GM18505 (cell line): ENCODE measurements around the gene SCG2.

ENCODE experiments used
- ATAC-seq: cut with Tn5 transposase; IDR thresholded peaks from one replicate; pipeline ENCODE4 v1.9.1; 2021; ENCODE audit not compliant: unreplicated experiment
- POLR2A ChIP-seq: IDR thresholded peaks from 4 replicates; pipeline ENCODE4 v1.6.1; 2011; ENCODE audit warnings: borderline replicate concordance; ENCODE audit not compliant: insufficient read depth, insufficient read length; ENCODE audit errors: extremely low read depth

SCG2 gene

DNA sequence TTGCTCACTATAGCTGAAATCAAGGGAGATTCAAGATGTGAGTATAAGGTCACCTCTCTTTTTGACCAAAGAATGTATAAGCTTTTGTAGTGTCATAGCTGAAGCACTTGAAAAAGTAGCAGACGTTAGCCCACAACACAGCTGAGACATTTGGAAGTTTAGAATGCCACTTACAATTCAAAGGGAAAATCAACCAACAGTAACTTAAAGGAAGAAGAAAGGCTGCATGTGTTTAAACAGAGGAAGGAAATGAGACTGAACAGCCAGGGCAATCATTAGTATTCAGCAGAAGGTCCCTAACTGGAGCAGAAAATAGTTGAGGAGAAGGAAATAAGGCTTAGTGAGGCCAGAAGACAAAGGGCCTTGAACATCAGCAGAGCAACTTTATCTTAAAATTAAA is 23.5 kb upstream of the SCG2 start:
- no peak for ATAC-seq
- no peak for TF ChIP-seq POLR2A

DNA sequence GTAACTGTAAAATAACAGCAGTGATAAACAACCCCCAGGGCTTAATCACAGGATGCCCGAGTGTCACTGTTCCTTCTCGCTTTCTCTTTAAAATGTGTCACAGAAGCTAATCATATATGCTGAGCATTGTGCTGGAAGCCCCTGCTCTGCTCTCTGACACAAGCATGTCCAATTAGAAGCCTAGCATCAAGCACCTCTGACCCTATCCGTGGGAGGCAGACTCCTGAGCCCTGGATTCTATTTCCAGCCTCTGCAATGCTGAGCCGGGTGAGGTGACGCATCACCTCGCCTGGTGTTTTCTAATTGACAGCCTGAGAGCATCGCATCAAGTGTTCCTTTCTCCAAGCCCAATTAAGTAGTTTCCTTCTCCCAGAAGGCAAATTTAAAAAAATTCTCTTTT is 19.7 kb upstream of the SCG2 start:
- ATAC-seq = no peak
- no peak for TF ChIP-seq POLR2A

DNA sequence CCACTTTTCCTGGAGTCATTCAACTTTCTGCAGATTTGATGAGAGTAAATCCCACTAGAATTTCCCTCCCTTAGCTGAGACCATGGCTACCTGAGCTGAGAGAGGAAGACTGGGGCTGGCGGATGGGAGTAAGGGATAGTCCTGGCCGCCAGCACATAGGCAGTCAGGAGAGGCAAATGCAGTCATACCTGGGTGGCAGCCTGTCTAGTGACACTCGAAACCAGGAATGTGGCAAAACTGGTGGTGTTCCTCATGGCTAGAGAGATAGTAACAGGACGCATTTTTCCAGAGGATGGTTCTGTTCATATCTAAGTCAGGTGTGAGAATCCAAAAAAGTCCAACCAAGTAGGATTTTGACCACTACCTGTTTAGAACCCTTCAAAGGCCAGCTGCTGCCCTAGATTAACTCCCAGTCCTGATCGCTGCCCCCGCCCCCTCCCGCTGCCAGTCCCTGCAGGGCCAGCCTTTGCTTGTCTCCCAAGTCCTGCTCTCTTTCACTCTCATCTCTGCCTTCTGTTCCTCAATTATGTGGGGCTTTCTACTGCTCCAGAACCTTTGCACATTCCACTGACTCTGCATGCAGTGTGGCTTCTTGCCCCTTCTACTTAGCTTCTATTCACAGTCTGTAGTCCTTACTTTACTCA is 17.4 kb upstream of the SCG2 start:
- ATAC-seq = no peak

DNA sequence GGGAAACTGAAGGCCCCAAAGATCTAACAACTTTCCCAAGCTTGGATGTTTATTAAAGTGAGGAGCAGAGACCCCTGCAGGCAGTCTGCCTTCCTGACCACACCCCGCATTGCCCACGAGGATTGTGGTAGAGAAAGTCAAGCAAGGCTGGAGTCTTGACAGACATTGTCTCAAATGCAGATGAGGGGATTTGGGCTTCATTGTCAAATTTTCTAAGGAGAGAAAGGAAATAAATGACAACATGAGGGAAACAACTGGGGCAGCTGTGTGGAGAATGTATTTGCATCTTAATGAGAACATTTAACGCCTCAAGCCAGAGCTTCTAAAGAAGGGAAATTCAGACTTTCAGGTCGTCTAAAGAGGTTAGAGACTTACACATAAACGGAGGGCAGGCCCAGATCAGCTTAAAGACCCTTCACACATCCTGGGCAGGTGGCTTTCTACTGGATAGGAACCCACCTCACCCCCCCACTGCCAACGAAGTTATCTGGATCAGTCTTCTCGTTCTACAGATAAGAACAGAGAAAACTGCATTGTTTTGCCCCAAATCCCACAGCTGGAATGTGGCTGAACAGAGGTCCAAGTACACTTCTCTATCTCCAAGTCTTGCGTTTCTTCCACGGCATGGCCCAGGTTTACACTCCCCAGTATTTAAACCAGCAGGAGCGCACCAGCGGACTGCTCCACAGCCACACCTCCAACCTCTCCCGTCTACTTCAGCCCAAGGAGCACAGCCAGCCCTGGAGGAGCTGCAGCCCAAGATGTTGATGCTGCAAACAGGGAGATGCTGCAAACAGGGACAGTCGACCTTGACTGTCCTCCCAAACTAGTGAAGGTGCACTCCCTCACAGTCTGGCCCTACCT is 16.2 kb upstream of the SCG2 start:
- ATAC-seq = no peak
- TF ChIP-seq POLR2A = no peak

More for the DNA sequence above, 17.4 kb upstream of the SCG2 start:
- TF ChIP-seq POLR2A = no peak

DNA sequence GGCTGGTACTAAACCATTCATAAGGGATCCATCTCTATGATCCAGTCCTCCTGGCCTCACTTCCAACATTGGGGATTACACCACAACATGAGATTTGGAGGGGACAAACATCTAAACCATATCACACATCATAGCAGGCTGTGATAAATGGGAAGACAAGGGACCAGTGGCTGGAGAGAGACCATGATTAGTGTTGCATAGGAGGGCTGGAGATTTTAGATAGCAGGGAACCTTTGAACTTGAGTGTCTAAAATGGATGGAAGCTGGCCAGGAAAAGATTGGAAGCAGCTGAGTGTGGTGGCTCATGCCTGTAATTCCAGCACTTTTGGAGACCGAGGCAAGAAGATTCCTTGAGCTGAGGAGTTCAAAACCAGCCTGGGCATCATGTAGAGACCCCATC is 12.4 kb upstream of the SCG2 start:
- ATAC-seq = no peak
- TF ChIP-seq POLR2A = no peak

DNA sequence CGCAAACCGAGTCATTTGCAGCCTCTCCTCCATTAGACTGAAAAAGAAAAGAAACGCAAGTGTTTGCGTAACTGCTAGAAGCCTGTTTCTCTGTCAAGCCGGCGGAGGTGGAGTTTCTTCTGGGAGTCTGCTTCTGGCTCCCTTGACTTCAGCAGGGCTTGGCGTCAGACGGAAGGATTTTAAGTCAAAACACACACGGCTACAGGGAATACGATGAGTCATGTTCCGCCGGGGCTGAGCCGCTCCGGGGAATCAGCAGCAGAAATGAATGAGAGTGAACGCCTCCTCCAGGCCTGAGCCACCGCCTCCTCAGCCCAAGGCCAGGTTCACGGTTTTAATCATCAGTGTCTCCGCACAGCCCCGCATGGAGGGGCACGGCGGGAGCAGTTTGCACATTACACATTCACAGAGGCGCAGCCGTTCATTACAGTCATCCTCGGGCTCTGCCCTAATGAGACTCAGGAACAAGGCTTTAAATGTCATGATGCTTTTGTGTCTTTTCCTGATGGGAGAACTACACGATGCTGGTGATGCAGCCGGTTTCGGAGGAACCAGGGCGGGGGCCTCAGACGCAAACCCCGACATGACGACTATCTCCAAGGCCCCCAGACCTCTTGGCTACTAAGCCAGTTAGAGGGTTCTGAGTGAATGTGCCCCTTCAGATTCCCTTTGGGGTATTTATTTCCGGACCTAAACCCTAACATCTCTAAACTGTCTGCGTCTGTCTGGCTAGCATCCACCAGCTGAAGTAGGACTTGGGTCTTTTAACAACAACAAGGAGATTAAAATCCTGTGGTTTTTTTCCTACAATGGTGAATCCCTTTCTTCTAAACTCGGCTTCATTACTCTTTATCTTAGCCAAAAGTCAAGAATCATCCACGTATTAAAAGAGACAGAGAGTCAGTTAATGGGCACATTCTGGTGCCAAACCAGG is 11.1 kb upstream of the SCG2 start:
- TF ChIP-seq POLR2A = no peak
- ATAC-seq = no peak

DNA sequence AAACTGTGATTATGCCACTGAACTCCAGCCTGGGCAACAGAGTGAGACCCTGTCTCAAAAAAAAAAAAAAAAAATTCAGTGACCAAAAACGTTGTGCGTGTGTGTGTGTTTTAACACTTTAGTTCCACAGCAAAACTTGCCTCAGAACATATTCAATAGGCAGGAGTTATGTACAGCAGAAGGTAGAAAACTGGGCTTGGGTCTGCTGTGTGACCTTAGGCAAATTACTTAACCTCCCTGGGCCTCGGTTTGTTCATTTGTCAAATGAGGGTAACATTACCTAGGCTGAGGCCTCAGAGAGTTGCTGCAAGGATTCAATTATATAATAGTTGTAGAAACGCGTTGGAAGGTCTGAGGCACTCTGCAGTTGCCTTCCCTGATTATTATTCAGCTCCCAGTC is 10.3 kb upstream of the SCG2 start:
- no peak for TF ChIP-seq POLR2A
- ATAC-seq = no peak

DNA sequence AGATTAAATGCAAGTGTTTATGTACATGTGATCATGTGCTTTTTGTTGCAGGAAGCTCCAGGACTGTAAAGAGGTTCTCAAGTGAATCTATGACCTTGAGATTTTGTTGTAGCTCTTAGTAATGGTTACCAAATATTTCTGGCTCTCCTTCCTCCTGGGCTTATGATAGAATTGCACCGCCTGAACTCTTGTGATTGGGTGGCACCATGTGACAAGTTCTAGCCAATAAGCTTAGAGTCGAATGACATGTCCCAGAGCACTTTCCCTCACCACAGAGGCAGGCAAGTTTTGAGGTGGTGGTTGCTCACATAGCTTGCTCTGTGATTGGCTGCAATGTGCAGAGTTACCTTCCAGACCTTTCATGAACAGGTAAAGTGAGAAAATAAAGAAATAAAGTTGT is 8.9 kb upstream of the SCG2 start:
- TF ChIP-seq POLR2A = no peak

DNA sequence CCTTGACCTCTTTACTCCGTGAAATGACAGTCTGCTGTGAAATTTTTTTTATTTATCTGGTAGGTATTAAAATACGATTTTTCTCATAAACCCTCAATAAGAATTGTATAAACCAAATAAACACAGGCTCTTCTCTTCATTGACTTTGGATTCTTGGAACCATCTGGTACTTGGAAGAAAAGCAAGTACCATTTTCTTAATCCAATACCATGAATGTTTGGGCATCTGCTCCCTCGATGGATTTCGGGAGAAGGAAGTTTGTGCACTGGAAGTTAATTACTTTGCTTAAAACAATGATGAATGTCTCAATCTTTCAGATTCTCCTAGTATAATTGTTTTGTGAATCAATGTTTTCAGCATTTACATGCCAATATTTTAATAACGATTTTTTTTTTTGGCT is 5.3 kb upstream of the SCG2 start:
- no peak for TF ChIP-seq POLR2A
- ATAC-seq = no peak

More for the DNA sequence above, 8.9 kb upstream of the SCG2 start:
- ATAC-seq = no peak

DNA sequence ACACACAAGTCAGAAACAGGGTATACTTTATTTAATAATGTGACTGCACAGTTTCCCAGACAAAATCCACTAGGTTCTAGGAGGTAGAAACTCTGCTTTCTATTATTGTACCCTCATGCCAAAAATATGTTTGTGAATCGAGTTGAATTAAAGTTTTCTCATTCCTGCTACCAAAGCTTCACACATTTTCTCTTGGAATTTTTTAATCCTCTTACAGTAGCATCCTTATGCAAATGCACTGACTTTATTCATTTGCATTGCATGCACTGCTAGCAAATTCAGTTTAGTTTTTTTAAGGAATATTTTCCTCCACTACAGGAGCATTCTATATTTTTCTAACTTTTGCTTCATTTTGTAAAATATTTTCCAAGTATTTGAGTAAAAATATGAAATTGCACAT is 4.8 kb upstream of the SCG2 start:
- no peak for ATAC-seq
- no peak for TF ChIP-seq POLR2A

DNA sequence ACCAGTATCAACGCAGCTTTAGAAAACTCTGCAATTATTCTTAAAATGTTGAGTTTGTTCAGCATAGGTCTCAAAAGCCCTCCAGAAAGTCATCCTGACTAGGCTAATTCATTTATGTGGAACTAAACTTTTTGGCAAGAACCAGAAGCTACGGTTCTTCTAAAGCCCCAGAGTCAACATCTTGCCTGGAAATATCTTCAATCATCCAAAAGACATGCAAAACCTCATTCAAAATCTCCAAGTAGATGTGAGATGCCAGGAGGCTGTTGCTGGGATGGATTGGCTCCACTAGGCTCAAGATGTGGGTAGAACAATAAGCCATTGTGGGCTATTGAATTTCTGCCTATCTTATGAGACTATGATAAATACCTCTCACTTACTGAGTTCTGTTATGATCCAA is 2.1 kb upstream of the SCG2 start:
- TF ChIP-seq POLR2A = no peak
- ATAC-seq = no peak

DNA sequence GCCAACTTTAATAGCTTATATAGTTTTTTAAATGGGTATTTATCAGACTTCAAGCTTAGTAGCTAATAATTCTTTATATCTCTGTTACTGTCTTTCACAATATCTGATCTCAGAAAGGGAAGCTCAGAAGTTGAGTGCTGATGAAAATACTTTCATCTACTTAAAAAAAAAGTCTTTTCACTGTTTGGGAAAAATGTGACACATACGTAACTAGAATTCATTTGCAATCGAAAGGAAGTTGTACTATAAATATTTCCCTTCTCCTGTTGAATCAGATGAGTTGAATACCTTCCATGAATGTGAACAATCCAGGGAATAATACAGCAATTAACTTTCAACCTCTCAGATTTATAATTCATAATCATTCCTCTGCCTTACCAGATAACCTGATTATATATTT is 811 bp upstream of the SCG2 start:
- no peak for TF ChIP-seq POLR2A
- ATAC-seq = no peak

DNA sequence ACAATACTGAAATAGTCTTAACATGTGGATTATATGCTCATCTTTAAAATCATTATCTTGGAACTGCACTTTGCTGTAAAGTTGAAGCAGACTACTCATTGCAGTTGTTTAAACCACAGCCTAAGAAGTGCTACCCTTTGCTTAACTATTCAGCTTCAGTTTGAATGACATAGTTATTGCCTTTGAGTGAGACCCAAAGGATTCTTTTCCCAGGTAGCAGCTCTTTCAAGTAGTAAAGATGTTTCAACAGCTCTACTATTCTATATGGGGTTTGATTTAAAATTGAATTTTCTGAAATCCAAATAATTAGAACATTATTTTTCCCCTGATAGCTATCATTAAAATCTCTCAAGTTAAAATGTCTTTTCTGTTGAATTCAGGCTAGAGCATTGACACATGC is 1.1 kb downstream of the SCG2 start:
- no peak for TF ChIP-seq POLR2A
- ATAC-seq = no peak
